ENCODE data around the gene ZNF678.

ZNF678 gene

DNA sequence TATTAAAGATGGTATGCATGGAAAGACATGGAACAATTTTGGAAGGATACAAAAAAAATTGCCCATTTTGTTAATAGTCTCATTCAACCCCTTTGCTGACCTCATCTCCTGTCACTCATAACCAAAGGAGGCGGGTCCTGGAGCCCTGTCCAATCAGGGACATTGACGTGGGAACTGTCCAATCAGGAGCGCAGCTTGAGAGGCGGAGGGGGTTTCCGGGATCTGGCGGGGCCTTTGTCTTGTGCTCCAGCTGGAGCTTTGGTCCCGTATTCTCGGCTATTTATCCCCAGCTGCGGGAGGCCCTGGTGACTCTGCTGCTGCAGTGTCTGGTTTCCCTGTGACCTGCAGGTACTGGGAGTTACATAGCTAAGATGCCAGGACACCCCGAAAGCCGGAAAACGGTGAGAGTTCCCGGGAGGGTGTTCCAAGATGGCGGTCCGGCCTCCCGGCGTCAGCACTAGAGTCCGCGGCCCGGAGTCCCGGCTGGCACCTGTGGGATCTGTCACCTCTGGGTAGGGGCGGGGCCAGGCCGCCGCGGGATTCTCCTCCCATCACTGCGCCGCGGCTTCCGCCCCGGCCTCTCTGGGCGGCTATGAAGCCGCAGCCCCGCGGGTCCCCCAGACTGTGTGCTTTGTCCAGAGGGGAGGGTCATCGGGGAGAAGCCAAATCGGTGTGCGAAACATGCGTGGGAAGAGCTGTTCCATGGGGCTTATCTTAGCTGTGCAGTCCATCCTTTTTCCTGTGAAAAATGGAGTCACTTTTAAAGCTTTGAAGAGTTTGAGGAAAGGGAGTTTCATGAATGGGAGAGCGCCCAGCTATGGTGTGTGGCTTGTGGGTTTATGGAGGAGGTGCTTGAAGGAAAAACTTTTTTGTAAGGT lies at the start of gene ZNF678:
Gene ZNF678 (plus strand): TSS at position 233 of the 878 bp plus-strand sequence. CDS start 87,436 bp downstream, outside the sequence.
- peak; percentile 73 to 83 for DNase-seq (ENCODE audit: low read depth in 2 of 2)

DNA sequence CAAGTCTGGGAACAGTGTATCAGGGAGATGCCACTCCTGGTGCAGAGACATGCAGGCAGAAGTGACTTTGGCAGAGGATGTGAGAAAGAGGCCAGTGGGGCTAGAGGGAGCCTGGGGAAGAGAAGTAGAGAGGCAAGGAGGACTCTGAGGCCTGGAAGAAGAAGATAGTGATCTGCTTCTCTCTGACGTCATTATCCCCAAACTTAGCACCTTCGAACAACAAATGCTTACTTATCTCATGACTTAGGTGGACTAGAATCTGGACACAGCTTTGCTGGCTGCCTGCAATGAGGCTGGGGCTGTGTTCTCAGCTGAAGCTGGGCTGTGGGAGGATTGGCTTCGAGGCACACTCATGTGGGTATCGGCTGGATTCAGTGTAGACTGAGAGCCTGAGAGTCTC lies 44.5 kb upstream of the ZNF678 start:
- DNase-seq (ENCODE audit: low read depth in 2 of 2), result no peak

DNA sequence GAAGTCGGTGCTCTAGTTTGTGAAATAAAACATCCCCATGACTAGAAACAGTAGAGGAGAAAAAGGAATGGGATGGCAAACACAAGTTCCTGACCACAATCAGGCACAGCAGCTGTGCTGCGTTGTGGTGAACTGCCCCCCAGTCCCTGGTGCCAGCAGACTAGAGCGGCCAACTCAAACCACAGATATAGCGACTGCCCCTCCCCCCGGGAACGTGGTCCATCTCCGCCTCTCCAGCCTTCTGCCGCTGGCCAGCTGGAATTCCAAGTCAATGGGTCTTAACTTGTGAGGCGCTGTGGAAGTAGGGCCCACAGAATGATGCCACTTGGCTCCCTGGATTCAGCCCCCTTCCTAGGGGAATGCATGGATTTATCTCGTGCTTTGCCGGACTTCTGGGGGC lies 41.6 kb upstream of the ZNF678 start:
- no peak for DNase-seq (ENCODE audit: low read depth in 2 of 2)

DNA sequence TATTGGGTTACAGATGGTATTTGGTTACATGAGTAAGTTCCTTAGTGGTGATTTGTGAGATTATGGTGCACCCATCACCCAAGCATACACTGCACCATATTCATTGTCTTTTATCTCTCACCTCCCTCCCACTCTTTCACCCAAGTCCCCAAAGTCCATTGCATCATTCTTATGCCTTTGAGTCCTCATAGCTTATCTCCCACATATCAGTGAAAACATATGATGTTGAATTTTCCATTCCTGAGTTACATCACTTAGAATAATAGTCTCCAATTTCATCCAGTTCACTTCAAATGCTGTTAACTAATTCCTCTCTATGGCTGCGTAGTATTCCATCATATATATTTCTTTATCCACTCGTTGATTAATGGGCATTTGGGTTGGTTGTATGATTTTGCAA lies 36.8 kb upstream of the ZNF678 start:
- no peak for DNase-seq (ENCODE audit: low read depth in 2 of 2)

DNA sequence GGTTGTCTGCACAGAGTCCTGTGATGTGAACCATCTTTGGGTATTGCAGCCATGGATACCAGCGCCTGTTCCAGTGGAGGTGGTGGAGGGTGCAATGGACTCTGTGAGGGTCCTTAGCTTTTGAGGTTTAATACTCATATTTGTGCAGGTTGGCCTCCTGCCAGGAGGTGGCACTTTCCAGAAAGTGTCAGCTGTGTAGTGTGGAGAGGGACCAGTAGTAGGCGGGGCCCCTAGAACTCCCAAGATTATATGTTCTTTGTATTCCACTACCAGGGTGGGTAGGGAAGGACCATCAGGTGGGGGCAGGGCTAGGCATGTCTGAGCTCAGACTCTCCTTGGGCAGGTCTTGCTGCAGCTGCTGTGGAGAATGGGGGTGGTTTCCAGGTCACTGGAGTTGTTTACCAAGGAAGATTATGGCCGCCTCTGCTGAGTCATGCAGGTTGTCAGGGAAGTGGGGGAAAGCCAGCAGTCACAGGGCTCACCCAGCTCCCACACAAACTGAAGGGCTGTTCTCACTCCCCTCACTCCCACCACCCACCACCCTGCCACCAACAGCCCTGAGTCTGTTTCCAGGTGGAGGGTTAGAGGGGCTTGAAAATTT lies 31.2 kb upstream of the ZNF678 start:
- no peak for DNase-seq (ENCODE audit: low read depth in 2 of 2)

DNA sequence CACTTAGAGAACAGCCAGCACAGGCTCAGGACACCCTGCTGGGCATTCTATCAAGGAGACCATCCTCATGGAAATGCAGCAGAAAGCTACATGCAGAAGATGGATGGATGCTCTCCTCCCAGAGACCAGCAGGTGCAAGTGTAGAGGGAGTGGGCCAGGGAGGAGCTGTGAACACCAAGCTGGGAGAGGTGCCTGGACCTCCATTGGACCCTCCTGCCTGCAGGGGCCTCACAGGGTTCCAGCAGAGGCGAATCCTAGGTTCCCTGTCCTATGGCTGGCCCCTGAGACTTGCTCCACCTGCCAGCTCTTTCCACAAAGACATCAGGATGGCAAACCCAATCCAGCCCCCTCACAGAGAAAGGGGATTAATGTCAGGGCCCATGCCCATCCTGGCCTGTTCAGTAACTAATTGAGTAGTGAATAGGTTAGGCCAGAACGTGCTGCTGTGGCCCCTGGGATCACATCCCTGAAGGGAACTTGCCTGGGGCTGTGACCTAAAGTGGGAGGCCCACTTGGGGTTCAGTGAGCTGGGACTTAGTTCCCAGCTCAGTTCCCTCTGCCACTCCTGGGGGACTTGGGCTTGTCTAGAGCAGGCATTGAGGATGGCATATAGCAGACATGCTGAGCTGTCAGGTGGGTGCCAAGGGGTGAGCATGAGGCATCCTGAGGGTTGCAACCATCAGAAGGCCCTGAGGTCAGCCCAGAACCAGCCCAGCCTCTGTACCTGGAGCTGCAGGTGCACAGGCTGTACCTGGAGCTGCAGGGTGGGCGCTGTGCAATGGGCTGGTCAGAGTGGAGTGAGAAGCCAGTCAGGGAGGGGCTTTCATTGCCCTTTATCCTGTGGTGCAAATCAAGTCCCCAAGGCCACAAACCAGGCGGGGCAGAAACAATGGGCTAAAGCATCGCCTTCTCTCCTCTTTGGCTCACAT lies 22.9 kb upstream of the ZNF678 start:
- no peak for DNase-seq (ENCODE audit: low read depth in 2 of 2)

DNA sequence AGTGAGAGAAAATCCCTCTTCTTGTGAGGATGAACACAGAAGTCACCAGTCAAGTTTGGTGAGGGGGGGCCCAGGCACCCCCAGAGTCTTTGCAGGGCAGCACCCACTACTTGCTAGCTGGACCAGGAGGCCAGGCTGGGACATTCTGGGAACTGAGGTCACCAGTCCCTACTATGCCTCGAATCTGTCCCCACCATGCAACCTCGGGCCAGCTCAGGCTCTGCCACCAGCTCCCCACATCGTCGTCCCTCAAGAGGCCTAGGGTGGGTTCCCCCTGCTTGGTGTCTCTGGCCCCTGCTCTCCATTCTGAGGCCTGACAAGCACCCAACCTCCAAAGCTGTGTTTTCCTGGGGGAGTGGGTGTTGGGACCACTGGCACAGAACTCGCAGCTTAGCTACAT lies 22.2 kb upstream of the ZNF678 start:
- no peak for DNase-seq (ENCODE audit: low read depth in 2 of 2)

DNA sequence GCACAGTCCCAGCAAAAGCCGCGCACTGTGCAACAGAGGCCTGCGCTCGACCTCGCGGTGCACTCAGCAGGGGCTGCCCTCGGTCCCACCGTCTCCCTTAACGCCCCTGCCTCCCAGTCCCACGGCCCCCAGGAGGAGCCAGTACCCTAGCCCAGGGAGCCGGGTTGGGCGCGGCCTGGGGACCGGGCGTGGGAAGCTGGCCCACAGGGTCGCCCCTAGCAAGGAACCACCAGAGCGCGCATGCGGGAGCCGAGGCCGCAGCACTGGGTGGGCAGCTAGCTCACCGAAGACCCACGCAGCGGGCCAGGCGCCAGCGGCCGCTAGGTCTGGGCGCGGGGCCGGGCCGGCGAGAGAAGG lies 21.6 kb upstream of the ZNF678 start:
- no peak for DNase-seq (ENCODE audit: low read depth in 2 of 2)

DNA sequence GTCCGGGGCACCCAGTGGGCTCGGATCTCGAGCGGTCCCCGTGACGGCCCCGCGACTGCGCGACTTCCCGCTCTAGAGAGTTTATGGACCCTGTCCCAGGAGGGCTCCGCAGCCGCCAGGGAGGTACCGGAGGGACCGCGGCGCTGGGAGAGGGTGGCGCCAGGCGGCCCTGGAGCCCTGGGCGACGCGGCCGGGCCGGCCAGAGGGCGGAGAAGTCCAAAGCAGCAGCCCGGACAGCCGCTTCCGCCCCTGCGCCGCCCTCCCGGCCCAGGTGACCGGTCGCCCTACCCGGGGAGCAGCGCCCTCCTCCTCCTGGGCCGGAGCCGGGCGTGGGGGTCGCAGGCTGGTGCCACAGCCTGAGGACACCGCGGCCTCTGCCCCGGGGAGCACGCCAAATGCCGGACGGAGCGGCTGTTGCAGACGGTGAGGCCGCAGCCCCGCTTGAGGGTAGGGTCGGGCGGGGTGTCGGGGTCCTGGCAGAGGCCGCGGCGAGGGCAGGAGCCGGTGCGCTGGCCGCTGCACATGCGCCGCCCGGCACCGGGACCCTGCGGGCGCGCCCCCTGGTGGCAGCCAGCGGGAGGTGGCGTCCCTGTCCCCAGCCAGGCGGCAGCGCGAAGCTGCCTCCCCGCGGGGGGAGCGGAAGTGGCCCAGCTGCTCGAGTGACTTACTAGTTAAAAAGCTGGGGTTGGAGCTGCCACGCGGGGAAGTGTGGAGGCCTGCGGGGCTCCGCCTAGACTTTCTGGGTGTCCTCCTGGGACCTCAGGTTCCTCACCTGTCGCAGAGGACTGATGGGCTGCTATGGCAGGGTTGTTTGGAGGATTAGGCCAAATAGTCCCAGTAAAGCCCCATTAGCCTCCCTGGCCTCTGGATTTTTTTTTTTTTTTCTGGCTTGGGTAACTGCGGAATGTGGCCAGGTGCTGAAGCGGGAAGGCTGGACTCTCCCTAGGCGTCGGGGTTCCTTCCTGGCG lies 20.9 kb upstream of the ZNF678 start:
- peak; percentile 81 to 82 for DNase-seq (ENCODE audit: low read depth in 2 of 2)

DNA sequence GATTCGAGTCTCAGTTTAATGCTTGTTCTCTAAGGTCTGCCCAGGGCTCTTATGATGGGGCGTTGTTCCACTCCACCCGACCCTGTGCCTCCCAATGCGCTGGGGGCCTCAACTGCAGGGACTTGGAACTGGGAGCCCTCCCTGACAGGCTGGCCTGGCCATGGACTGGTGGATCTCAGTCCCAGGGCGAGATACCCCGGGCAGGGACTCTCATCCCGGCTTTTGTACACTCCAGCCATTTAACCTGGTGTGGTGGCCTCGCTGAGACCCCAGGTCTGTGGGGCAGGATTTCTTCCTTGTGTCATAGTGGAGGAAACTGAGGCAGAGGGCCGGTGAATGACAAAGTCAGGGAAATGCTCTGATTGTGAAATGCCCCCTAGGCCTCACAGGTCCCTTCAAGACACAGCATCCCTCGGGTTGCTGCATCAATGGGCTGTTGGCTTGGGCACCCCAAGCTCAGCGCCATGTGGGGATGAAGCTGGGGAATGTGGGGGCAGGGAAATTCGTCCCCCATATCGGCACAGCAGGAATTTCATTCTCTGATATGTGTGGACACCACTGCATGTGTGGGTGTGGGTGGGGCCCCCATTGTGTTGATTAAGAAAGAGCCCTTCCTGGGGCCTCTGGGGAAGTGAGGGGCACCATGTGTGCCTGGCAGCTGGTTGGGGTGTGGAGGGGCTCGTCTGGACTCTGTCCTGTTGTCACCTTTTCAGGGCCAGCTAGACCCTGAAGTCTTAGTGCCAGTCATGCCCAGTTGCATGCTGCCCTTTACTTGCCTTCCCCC lies 19.9 kb upstream of the ZNF678 start:
- DNase-seq (ENCODE audit: low read depth in 2 of 2), result no peak

DNA sequence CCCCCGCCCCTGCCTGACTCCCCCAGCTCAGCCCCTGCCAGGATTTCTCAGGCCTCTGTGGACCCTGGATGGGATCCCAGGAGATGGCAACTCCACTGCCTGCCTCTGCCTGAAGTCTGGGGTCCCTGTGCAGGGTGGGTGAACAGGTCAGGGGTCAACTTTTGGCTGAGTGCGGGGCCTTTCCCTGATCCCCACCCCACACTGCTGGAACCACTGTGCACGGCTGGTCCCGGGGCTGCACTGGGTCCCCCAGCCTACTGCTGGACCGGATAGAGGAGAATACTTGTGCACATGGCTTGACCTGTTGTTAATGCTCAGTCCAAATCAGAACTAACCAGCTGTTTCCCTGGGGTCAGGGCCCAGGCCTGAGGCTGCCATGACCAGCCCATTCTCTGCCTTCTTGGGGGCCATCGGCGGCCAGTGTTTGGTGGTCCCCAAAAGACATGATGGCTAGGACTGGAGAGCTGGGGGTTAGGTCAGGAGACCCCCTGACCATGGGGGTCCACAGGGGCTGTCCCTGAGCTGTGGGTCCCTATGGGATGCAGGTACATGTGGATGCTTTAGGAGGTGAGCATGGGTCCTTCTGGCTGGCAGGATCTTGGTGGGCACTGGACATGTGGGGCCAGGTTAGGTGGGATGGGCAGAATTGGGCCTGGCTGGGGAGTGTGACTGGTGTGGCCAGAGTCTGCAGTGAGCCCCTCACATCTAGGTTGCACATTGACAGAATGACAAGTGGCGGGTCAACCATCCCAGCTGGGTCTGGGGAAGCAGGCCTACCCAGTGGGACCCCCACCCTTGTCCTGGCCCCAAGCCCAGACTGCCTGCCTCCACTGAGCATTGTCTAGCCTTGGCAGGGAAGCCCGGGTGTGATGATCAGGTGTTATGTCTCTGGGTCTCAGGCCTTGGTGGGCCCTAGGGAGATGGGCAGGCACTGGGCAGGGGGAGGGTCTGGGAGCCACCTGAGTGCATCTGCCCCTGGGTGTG lies 19.0 kb upstream of the ZNF678 start:
- no peak for DNase-seq (ENCODE audit: low read depth in 2 of 2)

DNA sequence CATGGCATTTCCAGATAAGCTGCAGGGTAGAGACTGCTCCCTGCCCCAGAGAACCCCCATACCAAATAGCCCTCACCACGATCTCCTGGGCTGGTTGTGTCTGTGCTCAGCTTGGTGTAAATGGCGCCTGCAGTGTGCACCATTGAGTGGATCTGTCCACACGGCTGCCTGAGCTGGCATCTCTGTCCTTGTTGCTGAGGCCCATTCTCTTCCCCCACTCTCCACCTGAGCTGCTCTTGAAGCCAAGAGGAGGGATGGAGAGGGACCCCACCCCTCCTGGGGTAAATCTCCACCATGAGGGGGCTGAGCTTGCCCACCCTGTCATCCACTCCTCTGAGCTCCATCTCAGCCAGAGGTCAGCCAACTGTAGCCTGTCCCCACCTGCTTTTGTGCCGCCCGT lies 18.0 kb upstream of the ZNF678 start:
- DNase-seq (ENCODE audit: low read depth in 2 of 2), result no peak

DNA sequence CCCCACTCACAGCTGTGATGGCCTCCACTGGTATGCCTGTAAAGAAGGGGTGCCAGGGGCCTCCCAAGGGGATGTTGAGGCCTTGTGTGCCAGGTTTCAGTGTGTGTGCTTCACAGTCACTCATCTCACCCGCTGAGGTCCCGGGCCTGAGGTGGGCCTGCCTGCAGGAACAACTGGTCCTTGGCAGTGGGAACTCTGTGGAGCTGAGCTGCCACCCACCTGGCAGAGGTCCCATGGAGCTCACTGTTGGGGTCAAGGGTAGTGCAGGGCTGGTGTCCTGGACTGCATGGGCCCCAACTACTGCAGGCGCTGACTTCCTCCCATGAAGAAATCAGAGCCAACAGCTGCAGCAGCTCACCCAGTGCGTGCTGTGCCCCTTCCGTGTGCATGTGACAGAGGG lies 17.3 kb upstream of the ZNF678 start:
- DNase-seq (ENCODE audit: low read depth in 2 of 2), result no peak

DNA sequence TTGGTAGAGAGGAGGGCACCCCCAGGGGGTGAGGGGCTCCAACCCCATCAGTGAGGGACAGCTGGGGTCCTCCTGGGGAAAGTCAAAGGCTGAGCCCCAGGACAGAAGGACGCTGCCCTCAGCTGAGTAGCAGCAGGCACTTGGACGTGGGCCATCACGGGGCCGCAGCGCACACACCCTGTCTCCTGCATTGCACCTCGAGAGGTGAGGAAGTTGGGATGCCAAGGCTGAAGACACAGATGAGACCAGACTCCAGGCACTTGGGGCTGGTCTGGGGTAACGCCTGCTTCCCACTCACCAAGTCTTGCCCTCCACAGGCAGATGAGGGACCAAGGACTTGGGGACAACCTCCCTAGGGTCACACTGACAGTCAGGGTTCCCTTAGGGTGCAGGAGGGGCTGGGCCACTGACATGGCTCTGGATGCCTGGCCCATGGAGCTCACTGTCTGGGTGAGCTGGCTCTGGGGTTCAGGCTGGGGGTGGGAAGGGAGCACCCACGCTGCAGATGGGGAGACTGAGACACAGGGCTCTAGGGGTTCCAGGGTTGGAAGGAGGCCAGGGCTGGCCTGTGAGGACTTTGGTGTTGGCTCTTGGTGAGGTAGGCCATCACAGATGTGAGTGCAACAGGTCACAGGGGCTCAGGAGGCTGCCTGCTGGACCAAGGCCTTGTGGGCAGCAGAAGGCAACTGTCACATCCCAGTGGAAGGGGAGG lies 16.6 kb upstream of the ZNF678 start:
- no peak for DNase-seq (ENCODE audit: low read depth in 2 of 2)

DNA sequence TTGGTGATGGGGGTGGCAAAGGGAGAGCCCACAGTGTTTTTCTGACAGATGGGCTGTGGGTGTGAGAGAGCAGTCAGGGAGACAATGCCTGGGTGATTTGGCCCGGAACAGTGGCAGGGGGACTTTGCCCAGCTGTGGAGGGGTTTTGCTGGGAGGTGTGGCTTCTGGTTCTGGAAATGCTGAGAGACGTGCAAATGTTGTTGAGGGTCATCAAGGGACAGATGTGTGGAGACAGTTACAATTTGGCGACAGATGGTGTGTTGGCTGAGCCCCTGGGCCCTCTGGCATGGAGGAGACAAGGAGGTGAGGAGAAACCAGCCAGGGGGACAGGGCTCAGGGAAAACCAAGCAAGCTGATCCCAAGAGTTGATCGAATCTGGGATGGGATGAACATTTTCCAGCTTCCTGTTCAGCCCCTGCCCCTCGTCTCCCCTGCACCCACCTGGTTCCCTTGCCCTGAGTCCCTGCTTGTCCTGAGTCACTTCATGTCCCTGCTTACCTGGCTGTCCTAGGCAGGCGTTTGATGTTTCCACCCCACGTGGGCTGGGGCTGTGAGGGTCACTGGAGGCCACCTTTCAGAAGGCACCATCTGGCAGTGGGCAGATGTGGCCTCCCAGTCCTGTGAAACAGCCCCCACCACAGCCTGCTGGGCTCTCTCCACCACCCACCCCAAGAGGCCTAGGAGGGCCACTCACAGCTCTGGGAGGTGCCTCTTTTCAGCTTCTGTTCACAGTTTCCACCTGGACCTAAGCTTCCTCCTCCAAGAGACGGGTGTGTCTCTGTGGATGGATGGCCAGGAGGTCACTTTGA lies 15.8 kb upstream of the ZNF678 start:
- no peak for DNase-seq (ENCODE audit: low read depth in 2 of 2)

DNA sequence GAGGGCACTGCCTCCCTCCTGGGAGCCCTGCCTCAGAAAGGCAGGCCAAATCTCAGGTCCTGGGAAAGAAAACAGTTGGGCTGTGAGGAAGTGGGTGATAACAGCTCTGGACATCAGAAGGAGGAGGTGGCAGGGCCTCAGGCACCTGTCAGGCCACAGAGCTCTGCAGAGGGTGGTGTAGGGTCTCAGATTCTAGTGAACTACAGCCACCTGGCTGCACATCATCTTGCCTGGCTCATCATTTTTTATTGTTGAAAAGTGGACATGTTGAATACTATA lies 15.3 kb upstream of the ZNF678 start:
- DNase-seq (ENCODE audit: low read depth in 2 of 2), result no peak

DNA sequence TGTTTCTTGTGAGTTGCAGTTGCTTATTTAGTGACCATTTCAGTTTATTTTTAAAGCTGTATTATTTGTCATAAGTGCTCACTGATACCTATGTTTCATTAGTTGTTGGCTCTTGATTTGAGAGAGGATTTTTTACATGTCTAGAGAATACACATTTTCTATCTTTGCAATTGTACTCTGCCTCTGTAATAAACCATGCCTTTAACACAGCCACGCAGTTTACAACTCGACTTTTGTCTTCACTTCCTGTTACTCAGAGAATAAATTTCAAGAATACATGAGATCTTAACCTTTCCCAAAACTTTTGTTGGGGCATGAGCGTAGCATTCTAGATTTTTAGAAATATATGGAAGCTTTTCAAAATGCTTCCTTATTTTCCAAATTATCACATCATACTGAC lies 14.9 kb upstream of the ZNF678 start:
- no peak for DNase-seq (ENCODE audit: low read depth in 2 of 2)

DNA sequence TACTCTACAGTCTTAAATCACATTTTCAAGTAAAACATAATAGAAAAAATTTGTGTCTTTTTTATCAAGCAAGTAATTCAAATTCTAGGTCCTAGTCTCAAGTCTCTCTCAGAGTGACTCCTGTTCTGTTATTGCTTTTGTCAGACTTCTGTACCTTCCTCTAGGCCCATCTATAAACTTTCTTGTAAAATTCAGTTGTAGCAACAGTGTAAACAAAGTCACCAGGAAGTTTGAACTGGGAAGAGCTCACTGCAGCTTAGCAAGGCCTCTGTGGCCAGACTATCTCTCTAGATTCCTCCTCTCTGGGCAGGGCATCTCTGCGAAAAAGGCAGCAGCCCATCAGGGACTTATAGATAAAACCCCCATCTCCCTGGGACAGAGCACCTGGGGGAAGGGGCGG lies 13.5 kb upstream of the ZNF678 start:
- no peak for DNase-seq (ENCODE audit: low read depth in 2 of 2)
